DND-41 (cell line): ENCODE data around the gene EHBP1.

Source experiments
- EZH2 ChIP-seq: IDR thresholded peaks from 3 replicates; pipeline ENCODE4 v1.6.1; 2012; ENCODE audit warnings: borderline replicate concordance, low read depth, mild to moderate bottlenecking, moderate library complexity, low read length, inconsistent platforms; ENCODE audit not compliant: severe bottlenecking
- TF ChIP-seq, protein P1 (sequence below): IDR thresholded peaks from 2 replicates; pipeline ENCODE4 v1.5.1; 2012; ENCODE audit warnings: borderline replicate concordance, low read length, moderate library complexity, mild to moderate bottlenecking; ENCODE audit not compliant: poor library complexity, severe bottlenecking; ENCODE audit errors: extremely low read depth

DNA sequence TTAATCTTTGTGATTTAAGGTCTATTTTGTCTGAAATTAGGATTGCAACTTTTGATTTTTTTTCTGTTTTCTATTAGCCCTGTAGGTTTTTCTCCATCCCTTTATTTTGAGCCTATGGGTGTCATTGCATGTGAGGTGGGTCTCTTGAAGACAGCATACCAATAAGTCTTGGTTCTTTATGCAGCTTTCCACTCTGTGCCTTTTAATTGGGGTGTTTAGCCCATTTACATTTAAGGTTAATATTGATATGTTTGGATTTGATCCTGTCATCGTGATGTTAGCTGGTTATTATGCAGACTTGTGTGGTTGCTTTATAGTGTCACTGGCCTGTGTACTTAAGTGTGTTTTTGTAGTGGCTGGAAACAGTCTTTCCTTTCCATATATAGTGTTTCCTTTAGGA lies 17.7 kb downstream of the EHBP1 start:
- TF ChIP-seq, protein P1, sequence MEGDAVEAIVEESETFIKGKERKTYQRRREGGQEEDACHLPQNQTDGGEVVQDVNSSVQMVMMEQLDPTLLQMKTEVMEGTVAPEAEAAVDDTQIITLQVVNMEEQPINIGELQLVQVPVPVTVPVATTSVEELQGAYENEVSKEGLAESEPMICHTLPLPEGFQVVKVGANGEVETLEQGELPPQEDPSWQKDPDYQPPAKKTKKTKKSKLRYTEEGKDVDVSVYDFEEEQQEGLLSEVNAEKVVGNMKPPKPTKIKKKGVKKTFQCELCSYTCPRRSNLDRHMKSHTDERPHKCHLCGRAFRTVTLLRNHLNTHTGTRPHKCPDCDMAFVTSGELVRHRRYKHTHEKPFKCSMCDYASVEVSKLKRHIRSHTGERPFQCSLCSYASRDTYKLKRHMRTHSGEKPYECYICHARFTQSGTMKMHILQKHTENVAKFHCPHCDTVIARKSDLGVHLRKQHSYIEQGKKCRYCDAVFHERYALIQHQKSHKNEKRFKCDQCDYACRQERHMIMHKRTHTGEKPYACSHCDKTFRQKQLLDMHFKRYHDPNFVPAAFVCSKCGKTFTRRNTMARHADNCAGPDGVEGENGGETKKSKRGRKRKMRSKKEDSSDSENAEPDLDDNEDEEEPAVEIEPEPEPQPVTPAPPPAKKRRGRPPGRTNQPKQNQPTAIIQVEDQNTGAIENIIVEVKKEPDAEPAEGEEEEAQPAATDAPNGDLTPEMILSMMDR = no peak
- no peak for TF ChIP-seq EZH2
